HepG2 (cell line): Measurements from ENCODE around the gene ZNF333.

Experiments used
- POLR2A ChIP-seq, 2 experiments: IDR thresholded peaks; 2 replicates each; pipeline ENCODE4 v1.6.1; 2011; ENCODE audit warnings: low read depth in 2 of 2, low read length in 2 of 2, mild to moderate bottlenecking in 1 of 2, moderate library complexity in 1 of 2; ENCODE audit not compliant: insufficient read depth in 1 of 2
- RFX5 ChIP-seq: IDR thresholded peaks from 2 replicates; pipeline ENCODE4 v1.6.1; 2011; ENCODE audit warnings: low read depth, low read length, improper control_type of control experiment
- ZNF383 ChIP-seq: sonication (generic); formaldehyde crosslinking; IDR thresholded peaks from 2 replicates; pipeline ENCODE4 v1.4.0; 2020; ENCODE audit warnings: missing genetic modification reagents, mild to moderate bottlenecking, borderline replicate concordance
- ZNF577 ChIP-seq: sonication (generic); formaldehyde crosslinking; IDR thresholded peaks from 2 replicates; pipeline ENCODE4 v1.4.0; 2020; ENCODE audit warnings: mild to moderate bottlenecking, low read depth, missing genetic modification reagents, borderline replicate concordance

DNA sequence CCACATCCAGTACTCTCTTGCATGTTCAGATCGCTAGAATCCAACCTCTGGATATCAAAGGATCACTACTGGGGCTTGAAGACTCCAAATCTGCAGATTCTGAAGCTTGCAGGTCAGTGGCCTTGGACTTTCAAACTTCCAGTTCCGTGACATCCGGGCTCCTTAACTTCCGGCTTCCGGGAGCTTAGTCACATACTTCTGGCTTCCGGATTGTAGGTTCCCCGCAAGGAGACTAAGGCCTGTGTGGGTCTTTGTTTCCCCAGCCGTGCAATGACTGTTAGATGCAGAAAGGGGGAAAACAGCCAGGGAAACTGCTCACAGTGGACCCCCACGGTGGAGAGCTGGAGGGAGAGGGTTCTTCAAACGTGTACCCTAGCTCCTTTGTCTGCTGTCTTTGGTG, 41.4 kb downstream of the ZNF333 start:
- TF ChIP-seq ZNF383 (no peak), RFX5 (no peak), POLR2A (IDR thresholded peaks at IDR 0.05; ENCODE audit: insufficient read depth in 1 of 2, low read depth in 2 of 2, low read length in 2 of 2) (no peak), ZNF577 (no peak)
